Measurements from ENCODE around the gene CARMIL1. TPM values are rescaled to one million over a fixed set of nuclear protein-coding genes. Genes with fewer than 3 reads are reported as not detected.

The CARMIL1 gene
- polyA plus RNA-seq (2013, experiment 1 of 2): 18.4 TPM
- polyA plus RNA-seq (2013, experiment 2 of 2): 18.1 TPM

DNA sequence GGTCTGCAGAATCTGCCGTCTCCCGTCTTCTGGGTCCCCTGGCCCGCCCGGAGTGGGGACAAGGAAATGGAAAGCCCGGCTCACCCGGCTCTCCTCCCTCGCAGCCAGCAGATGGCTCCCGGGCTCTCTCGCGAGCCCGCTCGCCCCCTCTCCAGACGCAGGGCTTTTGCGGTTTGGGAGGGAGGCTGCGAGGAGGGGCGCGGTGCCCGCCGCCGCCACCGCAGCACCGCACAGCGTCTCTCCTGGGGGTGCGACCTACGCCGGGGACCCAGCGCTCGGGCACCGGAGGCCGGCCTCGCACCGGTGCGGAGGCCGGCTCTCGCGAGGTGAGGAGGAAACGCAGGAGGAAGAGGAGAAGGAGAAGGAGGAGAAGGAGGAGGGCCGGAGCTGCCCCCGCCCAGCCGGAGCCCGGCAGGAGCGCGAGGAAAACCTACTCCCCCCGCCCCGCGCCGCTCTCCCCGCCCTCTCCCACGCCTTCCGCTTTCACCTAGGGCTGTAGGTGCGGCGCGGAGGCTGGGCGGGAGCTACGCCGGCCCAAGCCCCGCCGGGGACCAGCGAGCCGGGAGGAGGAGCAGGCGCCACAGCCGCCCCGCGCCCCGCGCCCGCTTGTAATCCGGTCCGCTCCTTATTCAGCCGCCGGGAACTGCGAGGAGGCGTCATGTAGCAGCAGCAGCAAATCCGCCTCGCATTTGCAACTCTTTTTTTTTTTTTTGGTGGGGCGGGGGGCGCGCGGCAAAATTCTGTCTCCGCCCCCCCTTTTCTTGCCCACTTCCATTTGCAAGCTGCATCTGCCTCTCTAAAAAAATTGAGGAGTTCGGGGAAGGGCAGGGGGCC, at the start of gene CARMIL1:
Gene CARMIL1 (plus strand): TSS at position 461 of the 834 bp plus-strand sequence. CDS start 422 bp downstream, outside the sequence.
- Histone ChIP-seq H3K27me3 (ENCODE audit: insufficient read depth, low read length) (no peaks in the 10 kb centered on the region), H3K4me1 (ENCODE audit: insufficient read depth, low read length) (peaks cover 19% of the 10 kb centered on the region), H3K4me3 (ENCODE audit: low read length) (peak within 1 kb of the TSS; percentile 73), H3K9me3 (ENCODE audit: insufficient read depth, low read depth, low read length) (no peaks in the 10 kb centered on the region), H3K27ac (ENCODE audit: low read depth, low read length) (peak within 1 kb of the TSS; percentile 83), H3K36me3 (ENCODE audit: insufficient read depth, low read length) (no peaks in the 10 kb centered on the region), H3K9ac (ENCODE audit: low read depth, low read length) (peak within 1 kb of the TSS; percentile 85)
- under 1% methylated on average over 76 of the region's 81 CpGs for WGBS

DNA sequence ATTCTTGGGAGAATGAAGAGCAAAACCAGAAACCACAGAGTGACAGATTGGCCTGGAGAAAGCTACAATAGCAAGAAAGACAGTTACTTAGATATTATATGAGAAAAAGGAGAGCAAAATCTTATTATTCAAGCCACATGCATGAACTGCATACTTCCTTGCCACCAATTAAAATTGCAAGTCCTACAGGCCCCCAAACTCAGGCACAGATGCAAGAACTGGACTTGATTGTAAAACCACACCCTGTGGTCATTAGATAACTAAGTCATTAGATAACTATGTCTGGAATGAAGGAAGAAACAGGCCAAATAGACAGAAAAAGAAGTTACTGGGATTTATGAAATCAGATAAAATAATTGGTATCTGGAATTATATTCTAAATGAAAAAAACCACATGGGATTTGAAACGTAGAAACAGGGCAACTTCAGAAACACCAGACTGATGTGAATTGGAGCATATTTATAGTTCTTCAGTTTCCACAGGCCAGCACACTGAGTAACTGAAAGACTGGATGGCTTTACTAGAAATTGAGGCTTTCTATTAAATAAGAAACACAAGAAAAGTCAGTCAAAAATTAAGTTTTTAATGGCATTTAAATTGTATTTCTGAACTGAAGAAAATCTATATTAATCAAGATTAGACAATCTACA, 49.4 kb upstream of the CARMIL1 start:
- H3K9ac ChIP-seq (ENCODE audit: low read depth, low read length): no peak overlapping the region
- no peak overlapping the region for H3K4me3 ChIP-seq (ENCODE audit: low read length)
- no peaks in the 10 kb centered on the region for H3K4me1 ChIP-seq (ENCODE audit: insufficient read depth, low read length)
- WGBS: 100% methylated on average over 1 of the region's 1 CpG
- no peaks in the 10 kb centered on the region for H3K9me3 ChIP-seq (ENCODE audit: insufficient read depth, low read depth, low read length)
- no peak overlapping the region for H3K27ac ChIP-seq (ENCODE audit: low read depth, low read length)
- H3K36me3 ChIP-seq (ENCODE audit: insufficient read depth, low read length): no peaks in the 10 kb centered on the region
- H3K27me3 ChIP-seq (ENCODE audit: insufficient read depth, low read length): no peaks in the 10 kb centered on the region

DNA sequence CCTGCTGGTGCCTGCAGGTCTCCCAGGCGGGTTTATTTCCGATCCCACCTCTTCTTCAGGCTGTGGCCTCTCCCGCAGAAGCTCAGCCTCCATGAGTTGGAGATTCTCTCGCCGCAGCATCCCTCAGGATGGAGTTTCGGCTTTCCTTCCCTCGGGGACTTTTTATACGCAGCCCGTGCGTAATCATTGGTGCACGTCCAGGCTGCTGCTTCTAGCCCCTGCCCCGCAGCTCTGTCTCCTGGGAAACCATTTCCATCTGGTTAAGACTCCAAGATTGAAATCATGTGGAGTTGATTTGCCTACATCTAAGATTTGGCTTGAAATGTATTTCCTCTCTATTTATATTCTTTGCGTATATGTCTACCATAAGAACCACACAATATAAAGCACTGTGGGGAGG, 46.7 kb upstream of the CARMIL1 start:
- no peaks in the 10 kb centered on the region for H3K9me3 ChIP-seq (ENCODE audit: insufficient read depth, low read depth, low read length)
- H3K36me3 ChIP-seq (ENCODE audit: insufficient read depth, low read length): no peaks in the 10 kb centered on the region
- H3K9ac ChIP-seq (ENCODE audit: low read depth, low read length): no peak overlapping the region
- no peaks in the 10 kb centered on the region for H3K4me1 ChIP-seq (ENCODE audit: insufficient read depth, low read length)
- no peak overlapping the region for H3K4me3 ChIP-seq (ENCODE audit: low read length)
- H3K27me3 ChIP-seq (ENCODE audit: insufficient read depth, low read length): no peaks in the 10 kb centered on the region
- H3K27ac ChIP-seq (ENCODE audit: low read depth, low read length): no peak overlapping the region
- 92% methylated on average over 12 of the region's 13 CpGs for WGBS

DNA sequence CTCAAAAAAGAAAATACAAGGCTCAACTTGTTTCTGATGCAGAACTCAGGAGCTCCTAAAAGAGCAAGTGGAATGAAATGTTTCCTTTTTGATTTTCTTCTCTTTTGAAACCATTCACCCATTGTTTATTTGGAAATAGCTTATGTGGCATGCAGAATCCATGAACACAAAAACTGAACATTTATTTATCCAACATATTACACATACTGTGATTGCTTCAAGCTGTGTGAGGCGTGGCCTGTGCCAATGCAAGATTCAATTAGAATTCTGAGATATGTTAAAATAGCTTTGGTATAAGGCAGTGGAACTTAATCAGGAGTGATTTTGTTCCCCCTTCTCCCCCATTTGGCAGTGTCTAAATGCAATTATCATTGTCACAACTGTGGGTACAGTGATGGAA, 45.9 kb upstream of the CARMIL1 start:
- no peak overlapping the region for H3K9ac ChIP-seq (ENCODE audit: low read depth, low read length)
- no peaks in the 10 kb centered on the region for H3K4me1 ChIP-seq (ENCODE audit: insufficient read depth, low read length)
- no peak overlapping the region for H3K27ac ChIP-seq (ENCODE audit: low read depth, low read length)
- no peaks in the 10 kb centered on the region for H3K9me3 ChIP-seq (ENCODE audit: insufficient read depth, low read depth, low read length)
- no peaks in the 10 kb centered on the region for H3K27me3 ChIP-seq (ENCODE audit: insufficient read depth, low read length)
- no peak overlapping the region for H3K4me3 ChIP-seq (ENCODE audit: low read length)
- 88% methylated on average over 1 of the region's 1 CpG for WGBS
- H3K36me3 ChIP-seq (ENCODE audit: insufficient read depth, low read length): no peaks in the 10 kb centered on the region

DNA sequence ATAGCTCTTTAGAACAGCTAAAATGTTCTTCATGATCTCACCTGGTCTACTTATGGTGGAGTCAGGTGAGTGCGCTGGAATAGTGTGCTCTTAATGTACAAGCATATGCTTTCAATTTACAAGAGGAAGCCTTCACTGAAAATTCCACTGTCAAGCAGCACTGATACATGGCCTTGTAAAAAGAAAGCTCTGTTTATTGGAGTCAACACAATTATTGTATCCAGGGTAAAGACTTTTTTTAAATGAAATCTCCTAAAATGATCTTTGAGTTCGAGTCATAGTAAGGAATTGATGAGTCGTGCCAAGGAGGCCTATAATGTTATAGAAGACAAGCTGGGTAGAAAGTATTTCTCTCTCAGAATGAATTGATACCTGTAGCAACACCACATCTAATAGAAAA, 41.6 kb upstream of the CARMIL1 start:
- no peak overlapping the region for H3K9ac ChIP-seq (ENCODE audit: low read depth, low read length)
- H3K27ac ChIP-seq (ENCODE audit: low read depth, low read length): no peak overlapping the region
- no peaks in the 10 kb centered on the region for H3K36me3 ChIP-seq (ENCODE audit: insufficient read depth, low read length)
- H3K4me1 ChIP-seq (ENCODE audit: insufficient read depth, low read length): no peaks in the 10 kb centered on the region
- H3K27me3 ChIP-seq (ENCODE audit: insufficient read depth, low read length): no peaks in the 10 kb centered on the region
- no peak overlapping the region for H3K4me3 ChIP-seq (ENCODE audit: low read length)
- WGBS: 93% methylated on average over 3 of the region's 3 CpGs
- H3K9me3 ChIP-seq (ENCODE audit: insufficient read depth, low read depth, low read length): no peaks in the 10 kb centered on the region

DNA sequence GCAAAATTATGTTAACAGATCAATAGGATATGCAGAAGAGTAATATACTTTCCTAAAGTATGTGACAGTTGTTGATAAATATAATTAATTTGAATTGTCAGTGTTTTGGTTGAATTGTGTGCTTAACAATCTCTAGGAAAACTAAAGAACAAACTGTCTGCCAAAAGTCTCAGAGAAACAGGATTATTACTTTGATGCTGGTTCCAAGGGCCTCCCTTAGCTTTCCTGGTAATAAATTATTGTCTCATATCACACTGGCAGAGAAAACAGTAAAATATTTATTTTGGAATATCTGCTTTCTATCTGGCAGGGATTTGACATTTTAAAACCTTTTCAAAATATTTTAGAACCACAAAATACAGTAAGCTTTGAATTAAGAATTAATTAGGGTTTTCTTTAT, 40.1 kb upstream of the CARMIL1 start:
- Histone ChIP-seq H3K9ac (ENCODE audit: low read depth, low read length) (no peak overlapping the region), H3K4me3 (ENCODE audit: low read length) (no peak overlapping the region), H3K27ac (ENCODE audit: low read depth, low read length) (no peak overlapping the region), H3K4me1 (ENCODE audit: insufficient read depth, low read length) (no peaks in the 10 kb centered on the region), H3K36me3 (ENCODE audit: insufficient read depth, low read length) (no peaks in the 10 kb centered on the region), H3K27me3 (ENCODE audit: insufficient read depth, low read length) (no peaks in the 10 kb centered on the region), H3K9me3 (ENCODE audit: insufficient read depth, low read depth, low read length) (no peaks in the 10 kb centered on the region)

DNA sequence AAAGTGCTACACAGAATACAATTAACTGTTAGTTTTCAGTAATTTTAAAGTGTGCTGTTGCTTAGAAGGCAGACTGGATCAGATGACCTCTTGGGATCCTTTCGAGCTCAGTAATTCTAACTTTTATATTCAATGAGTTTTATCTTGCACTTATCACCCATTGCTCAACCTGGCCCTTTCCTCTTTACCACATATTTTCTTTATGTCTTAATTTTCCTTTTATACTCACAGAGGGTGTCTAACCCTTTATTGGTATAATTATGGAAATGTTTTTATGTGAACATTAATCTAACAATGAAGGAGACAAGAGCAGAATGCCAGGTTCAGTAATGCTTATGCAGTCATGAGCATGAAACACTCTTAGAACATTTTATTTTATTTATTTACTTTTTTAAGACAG, 39.7 kb upstream of the CARMIL1 start:
- Histone ChIP-seq H3K36me3 (ENCODE audit: insufficient read depth, low read length) (no peaks in the 10 kb centered on the region), H3K27ac (ENCODE audit: low read depth, low read length) (no peak overlapping the region)

DNA sequence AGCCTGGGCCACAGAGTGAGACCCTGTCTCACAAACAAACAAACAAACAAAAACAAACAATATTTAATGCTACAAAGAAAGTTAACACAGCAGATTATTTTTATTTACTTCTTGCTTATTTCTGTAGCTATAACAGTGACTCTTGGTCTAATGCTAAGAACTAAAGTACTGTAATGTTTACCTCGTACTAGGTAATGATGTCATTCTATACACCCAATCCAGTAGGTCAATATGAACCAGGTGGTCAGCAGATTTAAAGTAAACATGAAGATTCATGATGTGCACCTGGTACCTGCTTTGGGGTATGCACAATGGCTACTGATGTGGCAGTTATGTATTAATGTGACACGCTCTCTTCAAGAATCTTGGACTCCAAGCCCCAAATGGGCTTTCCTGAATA, 36.6 kb upstream of the CARMIL1 start:
- H3K4me1 ChIP-seq (ENCODE audit: insufficient read depth, low read length): no peaks in the 10 kb centered on the region
- H3K27me3 ChIP-seq (ENCODE audit: insufficient read depth, low read length): no peaks in the 10 kb centered on the region
- H3K27ac ChIP-seq (ENCODE audit: low read depth, low read length): no peak overlapping the region
- H3K4me3 ChIP-seq (ENCODE audit: low read length): no peak overlapping the region
- H3K9ac ChIP-seq (ENCODE audit: low read depth, low read length): no peak overlapping the region
- no peaks in the 10 kb centered on the region for H3K9me3 ChIP-seq (ENCODE audit: insufficient read depth, low read depth, low read length)
- H3K36me3 ChIP-seq (ENCODE audit: insufficient read depth, low read length): no peaks in the 10 kb centered on the region
- WGBS: 92% methylated on average over 2 of the region's 2 CpGs

More for the DNA sequence above, 39.7 kb upstream of the CARMIL1 start:
- WGBS: 89% methylated on average over 1 of the region's 1 CpG
- no peaks in the 10 kb centered on the region for H3K9me3 ChIP-seq (ENCODE audit: insufficient read depth, low read depth, low read length)
- H3K4me1 ChIP-seq (ENCODE audit: insufficient read depth, low read length): no peaks in the 10 kb centered on the region
- H3K4me3 ChIP-seq (ENCODE audit: low read length): no peak overlapping the region
- no peak overlapping the region for H3K9ac ChIP-seq (ENCODE audit: low read depth, low read length)
- H3K27me3 ChIP-seq (ENCODE audit: insufficient read depth, low read length): no peaks in the 10 kb centered on the region

DNA sequence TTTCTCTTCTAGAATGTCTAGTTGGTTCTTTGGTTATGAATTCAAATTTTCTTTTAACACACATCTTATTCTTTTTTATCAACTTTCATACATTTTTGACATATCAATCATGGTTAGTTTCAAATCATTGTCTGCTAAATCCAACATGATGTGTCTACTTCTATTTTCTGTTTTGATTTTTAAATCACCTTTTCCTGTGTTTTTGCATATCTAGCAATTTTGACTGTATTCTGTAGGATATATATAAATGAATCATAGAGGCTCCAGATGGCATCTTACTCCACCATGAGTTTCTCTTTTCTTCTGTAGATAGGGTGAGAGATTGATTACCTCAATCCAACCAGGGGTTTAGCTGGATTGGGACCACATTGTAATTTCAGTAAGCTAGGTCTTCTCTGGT, 34.3 kb upstream of the CARMIL1 start:
- Histone ChIP-seq H3K4me3 (ENCODE audit: low read length) (no peak overlapping the region), H3K27ac (ENCODE audit: low read depth, low read length) (no peak overlapping the region), H3K4me1 (ENCODE audit: insufficient read depth, low read length) (no peaks in the 10 kb centered on the region), H3K27me3 (ENCODE audit: insufficient read depth, low read length) (no peaks in the 10 kb centered on the region), H3K9me3 (ENCODE audit: insufficient read depth, low read depth, low read length) (no peaks in the 10 kb centered on the region), H3K9ac (ENCODE audit: low read depth, low read length) (no peak overlapping the region), H3K36me3 (ENCODE audit: insufficient read depth, low read length) (no peaks in the 10 kb centered on the region)

DNA sequence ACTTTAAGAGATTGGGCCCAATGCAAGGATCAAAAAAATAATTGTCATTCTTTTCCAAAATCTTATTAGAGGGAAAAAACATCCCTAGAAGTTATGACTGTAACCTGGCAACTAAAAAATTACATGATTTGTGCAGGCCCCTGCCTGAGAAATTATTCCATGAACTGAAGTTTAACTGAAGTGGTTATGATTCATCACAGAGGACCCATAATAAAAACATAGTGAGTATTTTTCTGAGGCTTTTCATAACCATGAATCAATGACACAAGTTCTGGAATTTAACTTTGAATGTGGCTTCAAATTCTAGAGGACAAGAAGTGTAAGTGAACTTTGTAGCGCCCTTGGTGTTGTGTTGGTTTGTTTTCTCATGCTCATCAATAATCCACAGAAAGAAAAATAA, 31.1 kb upstream of the CARMIL1 start:
- H3K36me3 ChIP-seq (ENCODE audit: insufficient read depth, low read length): no peaks in the 10 kb centered on the region
- no peaks in the 10 kb centered on the region for H3K4me1 ChIP-seq (ENCODE audit: insufficient read depth, low read length)
- no peaks in the 10 kb centered on the region for H3K27me3 ChIP-seq (ENCODE audit: insufficient read depth, low read length)
- WGBS: no CpG with 5 or more reads among the region's 1 CpG
- H3K4me3 ChIP-seq (ENCODE audit: low read length): no peak overlapping the region
- H3K9ac ChIP-seq (ENCODE audit: low read depth, low read length): no peak overlapping the region
- no peak overlapping the region for H3K27ac ChIP-seq (ENCODE audit: low read depth, low read length)
- no peaks in the 10 kb centered on the region for H3K9me3 ChIP-seq (ENCODE audit: insufficient read depth, low read depth, low read length)

DNA sequence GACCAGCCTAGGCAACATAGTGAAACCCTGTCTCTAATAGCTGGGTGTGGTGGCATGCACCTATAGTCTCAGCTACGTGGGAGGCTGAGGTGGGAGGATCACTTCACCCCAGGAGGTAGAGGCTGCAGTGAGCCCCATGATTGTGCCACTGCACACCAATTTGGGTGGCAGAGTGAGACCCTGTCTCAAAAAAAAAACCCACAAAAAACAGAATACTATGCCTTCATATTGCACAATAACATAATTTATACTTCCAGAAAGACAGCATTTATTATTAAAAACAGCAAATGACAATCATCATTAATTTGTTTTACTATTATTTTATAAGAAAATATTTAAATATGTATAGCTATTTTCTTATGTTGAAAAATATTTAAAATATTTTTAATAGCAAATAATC, 30.0 kb upstream of the CARMIL1 start:
- no peak overlapping the region for H3K27ac ChIP-seq (ENCODE audit: low read depth, low read length)
- no peaks in the 10 kb centered on the region for H3K36me3 ChIP-seq (ENCODE audit: insufficient read depth, low read length)
- no peak overlapping the region for H3K9ac ChIP-seq (ENCODE audit: low read depth, low read length)
- H3K27me3 ChIP-seq (ENCODE audit: insufficient read depth, low read length): no peaks in the 10 kb centered on the region
- 100% methylated on average over 1 of the region's 1 CpG for WGBS
- no peak overlapping the region for H3K4me3 ChIP-seq (ENCODE audit: low read length)
- no peaks in the 10 kb centered on the region for H3K4me1 ChIP-seq (ENCODE audit: insufficient read depth, low read length)
- no peaks in the 10 kb centered on the region for H3K9me3 ChIP-seq (ENCODE audit: insufficient read depth, low read depth, low read length)
